Measurements from ENCODE around the gene ZNF492.
"Not testable (repeated sequence)": the region's sequence is repeated elsewhere in the genome, so short reads cannot be mapped to it uniquely, and the experiment has no call there.

Gene ZNF492

GRCh38 chr19:22628401-22628800 is 5.7 kb upstream of the ZNF492 start:
- Histone ChIP-seq H3K36me3 (ENCODE audit: low read length) (no peaks in the 10 kb centered on the region), H3F3A (ENCODE audit: insufficient read depth) (no peaks in the 10 kb centered on the region), H3K9me2 (replicated peaks; ENCODE audit: insufficient read depth, low read length) (no peaks in the 10 kb centered on the region), H3K9me3 (ENCODE audit: insufficient read depth, low read length) (peaks cover 4% of the 10 kb centered on the region; the same call in 1 of the 2 replicates), H3K4me3 (ENCODE audit: insufficient read depth, low read length, poor library complexity, severe bottlenecking) (no peak overlapping the region), H3K79me2 (ENCODE audit: insufficient read depth, low read length) (no peaks in the 10 kb centered on the region), H3K9ac (ENCODE audit: low read length) (no peak overlapping the region), H4K20me1 (ENCODE audit: low read depth, low read length) (no peaks in the 10 kb centered on the region), H3K27ac (ENCODE audit: low read depth, low read length) (no peak overlapping the region), H3K27me3 (ENCODE audit: low read length) (no peaks in the 10 kb centered on the region), H2AFZ (ENCODE audit: low read depth, low read length, severe bottlenecking) (no peak overlapping the region), H3K4me2 (ENCODE audit: low read depth, low read length, poor library complexity, severe bottlenecking) (no peak overlapping the region)
- TF ChIP-seq EZH2phosphoT487 (conservative IDR thresholded peaks at IDR 0.05; ENCODE audit: low read length): no peak
- no peak for TF ChIP-seq CTCF (IDR thresholded peaks at IDR 0.05; ENCODE audit: insufficient read depth, low read length, poor library complexity, severe bottlenecking)

- Histone ChIP-seq H3K27me3 (ENCODE audit: low read length) (no peaks in the 10 kb centered on the region), H3K9me2 (replicated peaks; ENCODE audit: insufficient read depth, low read length) (no peaks in the 10 kb centered on the region), H3K9me3 (ENCODE audit: insufficient read depth, low read length) (no peaks in the 10 kb centered on the region), H3K36me3 (ENCODE audit: low read length) (no peaks in the 10 kb centered on the region), H3K27ac (ENCODE audit: low read depth, low read length) (no peak overlapping the region), H2AFZ (ENCODE audit: low read depth, low read length, severe bottlenecking) (no peak overlapping the region), H3K4me2 (ENCODE audit: low read depth, low read length, poor library complexity, severe bottlenecking) (no peak overlapping the region), H3F3A (ENCODE audit: insufficient read depth) (no peaks in the 10 kb centered on the region), H4K20me1 (ENCODE audit: low read depth, low read length) (no peaks in the 10 kb centered on the region), H3K9ac (ENCODE audit: low read length) (no peak overlapping the region), H3K4me3 (ENCODE audit: insufficient read depth, low read length, poor library complexity, severe bottlenecking) (no peak overlapping the region), H3K79me2 (ENCODE audit: insufficient read depth, low read length) (no peaks in the 10 kb centered on the region)
- TF ChIP-seq CTCF (IDR thresholded peaks at IDR 0.05; ENCODE audit: insufficient read depth, low read length, poor library complexity, severe bottlenecking) (no peak), EZH2phosphoT487 (conservative IDR thresholded peaks at IDR 0.05; ENCODE audit: low read length) (no peak)
Observed at GRCh38 chr19:22634450-22634827, 315 bp downstream of the ZNF492 start.

- not testable (repeated sequence) for H3K27ac ChIP-seq (ENCODE audit: low read depth, low read length); H3F3A ChIP-seq (ENCODE audit: insufficient read depth); H4K20me1 ChIP-seq (ENCODE audit: low read depth, low read length); H2AFZ ChIP-seq (ENCODE audit: low read depth, low read length, severe bottlenecking); H3K27me3 ChIP-seq (ENCODE audit: low read length); H3K9ac ChIP-seq (ENCODE audit: low read length); H3K4me2 ChIP-seq (ENCODE audit: low read depth, low read length, poor library complexity, severe bottlenecking); H3K4me3 ChIP-seq (ENCODE audit: insufficient read depth, low read length, poor library complexity, severe bottlenecking); H3K9me2 ChIP-seq (replicated peaks; ENCODE audit: insufficient read depth, low read length); H3K79me2 ChIP-seq (ENCODE audit: insufficient read depth, low read length); H3K36me3 ChIP-seq (ENCODE audit: low read length)
- peaks cover 16% of the 10 kb centered on the region; the same call in 1 of the 2 replicates for H3K9me3 ChIP-seq (ENCODE audit: insufficient read depth, low read length)
Observed at GRCh38 chr19:22685493-22685892, 51.4 kb downstream of the ZNF492 start.

GRCh38 chr19:22702661-22703060 is 68.5 kb downstream of the ZNF492 start:
- H3K79me2 ChIP-seq (ENCODE audit: insufficient read depth, low read length); H3K36me3 ChIP-seq (ENCODE audit: low read length); H3K9me2 ChIP-seq (replicated peaks; ENCODE audit: insufficient read depth, low read length); H4K20me1 ChIP-seq (ENCODE audit: low read depth, low read length); H3F3A ChIP-seq (ENCODE audit: insufficient read depth); H3K4me2 ChIP-seq (ENCODE audit: low read depth, low read length, poor library complexity, severe bottlenecking); H3K4me3 ChIP-seq (ENCODE audit: insufficient read depth, low read length, poor library complexity, severe bottlenecking); H3K27me3 ChIP-seq (ENCODE audit: low read length); H3K9ac ChIP-seq (ENCODE audit: low read length); H2AFZ ChIP-seq (ENCODE audit: low read depth, low read length, severe bottlenecking); H3K27ac ChIP-seq (ENCODE audit: low read depth, low read length); H3K9me3 ChIP-seq (ENCODE audit: insufficient read depth, low read length): not testable (repeated sequence)

GRCh38 chr19:22703096-22703495 is 69.0 kb downstream of the ZNF492 start:
- not testable (repeated sequence) for H4K20me1 ChIP-seq (ENCODE audit: low read depth, low read length); H3K9ac ChIP-seq (ENCODE audit: low read length); H3K4me3 ChIP-seq (ENCODE audit: insufficient read depth, low read length, poor library complexity, severe bottlenecking); H3K27me3 ChIP-seq (ENCODE audit: low read length); H3K79me2 ChIP-seq (ENCODE audit: insufficient read depth, low read length); H3K27ac ChIP-seq (ENCODE audit: low read depth, low read length); H3F3A ChIP-seq (ENCODE audit: insufficient read depth); H3K4me2 ChIP-seq (ENCODE audit: low read depth, low read length, poor library complexity, severe bottlenecking); H3K36me3 ChIP-seq (ENCODE audit: low read length); H3K9me3 ChIP-seq (ENCODE audit: insufficient read depth, low read length); H3K9me2 ChIP-seq (replicated peaks; ENCODE audit: insufficient read depth, low read length); H2AFZ ChIP-seq (ENCODE audit: low read depth, low read length, severe bottlenecking)

All from SU-DHL-6 (cell line).